Spleen (tissue), 7 donors: ENCODE measurements around the gene STIM1.

Experiments
- POLR2AphosphoS5 ChIP-seq, 3 donors: sonication (generic); formaldehyde crosslinking; IDR thresholded peaks; one replicate each; pipeline ENCODE4 v1.5.1; 2017; ENCODE audit warnings: antibody characterized with exemption in 3 of 3
- TF ChIP-seq, protein P1 (sequence below), 11 experiments: fragments of 200-600 bp in 7 of 11; fragments of 450-650 bp in 4 of 11; sonication (generic) in 4 of 11; IDR thresholded peaks in 8 of 11; conservative IDR thresholded peaks in 3 of 11; 1 replicate in 7 of 11; 2 replicates in 4 of 11; pipeline versions ENCODE4 v1.4.0 to v1.8.0; 2016 to 2021; ENCODE audit warnings: antibody characterized with exemption in 11 of 11, inconsistent platforms in 4 of 11, mild to moderate bottlenecking in 1 of 11
- donor health status: DM: no; HTN: no; CAD: no; lungs with moderate emphysema.
- donor health status: DM: no; HTN: no; CAD: no.
- donor health status: DM: no; HTN: no; CAD: no.

GRCh38 chr11:3822312-3822711 lies 33.2 kb upstream of the STIM1 start:
- TF ChIP-seq, protein P1, sequence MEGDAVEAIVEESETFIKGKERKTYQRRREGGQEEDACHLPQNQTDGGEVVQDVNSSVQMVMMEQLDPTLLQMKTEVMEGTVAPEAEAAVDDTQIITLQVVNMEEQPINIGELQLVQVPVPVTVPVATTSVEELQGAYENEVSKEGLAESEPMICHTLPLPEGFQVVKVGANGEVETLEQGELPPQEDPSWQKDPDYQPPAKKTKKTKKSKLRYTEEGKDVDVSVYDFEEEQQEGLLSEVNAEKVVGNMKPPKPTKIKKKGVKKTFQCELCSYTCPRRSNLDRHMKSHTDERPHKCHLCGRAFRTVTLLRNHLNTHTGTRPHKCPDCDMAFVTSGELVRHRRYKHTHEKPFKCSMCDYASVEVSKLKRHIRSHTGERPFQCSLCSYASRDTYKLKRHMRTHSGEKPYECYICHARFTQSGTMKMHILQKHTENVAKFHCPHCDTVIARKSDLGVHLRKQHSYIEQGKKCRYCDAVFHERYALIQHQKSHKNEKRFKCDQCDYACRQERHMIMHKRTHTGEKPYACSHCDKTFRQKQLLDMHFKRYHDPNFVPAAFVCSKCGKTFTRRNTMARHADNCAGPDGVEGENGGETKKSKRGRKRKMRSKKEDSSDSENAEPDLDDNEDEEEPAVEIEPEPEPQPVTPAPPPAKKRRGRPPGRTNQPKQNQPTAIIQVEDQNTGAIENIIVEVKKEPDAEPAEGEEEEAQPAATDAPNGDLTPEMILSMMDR (IDR thresholded peaks at IDR 0.05 in 8 of 11, conservative IDR thresholded peaks at IDR 0.05 in 3 of 11): no peak
- TF ChIP-seq POLR2AphosphoS5 (IDR thresholded peaks at IDR 0.05): no peak
